Endothelial cell of umbilical vein (primary cell): Measurements from ENCODE around the gene PPP1R1A.

Source experiments
- CTCF ChIP-seq, 2 donors: IDR thresholded peaks; 1 replicate in 1 of 2; 2 replicates in 1 of 2; pipeline ENCODE4 v1.5.1; 2011; ENCODE audit warnings: low read length in 2 of 2, mild to moderate bottlenecking in 2 of 2, moderate library complexity in 2 of 2, control low read depth in 1 of 2, inconsistent platforms in 1 of 2, low read depth in 1 of 2; ENCODE audit not compliant: insufficient read depth in 1 of 2; ENCODE audit errors: extremely low read depth in 1 of 2
- EZH2 ChIP-seq: IDR thresholded peaks from 2 replicates; pipeline ENCODE4 v1.6.1; 2012; ENCODE audit warnings: borderline replicate concordance, low read depth, mild to moderate bottlenecking, moderate library complexity, low read length, inconsistent platforms; ENCODE audit not compliant: severe bottlenecking
- FOS ChIP-seq: IDR thresholded peaks from 2 replicates; pipeline ENCODE4 v1.6.1; 2011; ENCODE audit warnings: mild to moderate bottlenecking, low read length, moderate library complexity, borderline replicate concordance; ENCODE audit not compliant: insufficient read depth
- GATA2 ChIP-seq: IDR thresholded peaks from 2 replicates; pipeline ENCODE4 v1.7.0; 2011; ENCODE audit warnings: low read depth, mild to moderate bottlenecking, moderate library complexity, mixed read lengths, low read length; ENCODE audit not compliant: insufficient read length, insufficient read depth
- JUN ChIP-seq: IDR thresholded peaks from 2 replicates; pipeline ENCODE4 v1.6.1; 2011; ENCODE audit warnings: borderline replicate concordance, low read depth; ENCODE audit not compliant: insufficient read length, insufficient read depth
- MYC ChIP-seq: IDR thresholded peaks from one replicate; pipeline ENCODE4 v1.6.1; 2011; ENCODE audit warnings: mild to moderate bottlenecking, low read depth, low read length
- POLR2A ChIP-seq: IDR thresholded peaks from 2 replicates; pipeline ENCODE4 v1.6.1; 2012; ENCODE audit warnings: low read depth, mild to moderate bottlenecking, control low read depth, low read length
- POLR2AphosphoS5 ChIP-seq: IDR thresholded peaks from 2 replicates; pipeline ENCODE4 v1.6.1; 2012; ENCODE audit warnings: low read depth, mild to moderate bottlenecking, control low read depth, low read length, moderate library complexity; ENCODE audit not compliant: insufficient read depth
- TF ChIP-seq, protein P1 (sequence below): IDR thresholded peaks from 2 replicates; pipeline ENCODE4 v1.6.1; 2011; ENCODE audit not compliant: insufficient read depth, insufficient read length

- no peak for TF ChIP-seq JUN
- TF ChIP-seq POLR2AphosphoS5 = no peak
- TF ChIP-seq GATA2 = no peak
- TF ChIP-seq CTCF (IDR thresholded peaks at IDR 0.05; ENCODE audit: extremely low read depth in 1 of 2, insufficient read depth in 1 of 2, low read depth in 1 of 2, low read length in 2 of 2) = no peak
- TF ChIP-seq, protein P1, sequence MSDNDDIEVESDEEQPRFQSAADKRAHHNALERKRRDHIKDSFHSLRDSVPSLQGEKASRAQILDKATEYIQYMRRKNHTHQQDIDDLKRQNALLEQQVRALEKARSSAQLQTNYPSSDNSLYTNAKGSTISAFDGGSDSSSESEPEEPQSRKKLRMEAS = no peak
- no peak for TF ChIP-seq POLR2A
- no peak for TF ChIP-seq EZH2
- no peak for TF ChIP-seq MYC
- no peak for TF ChIP-seq FOS
These were observed 29.7 kb downstream of the PPP1R1A start for GRCh38 chr12:54558759-54559158.
